ENCODE results near the gene BTBD7. TPM values are rescaled to one million over a fixed set of nuclear protein-coding genes. Genes with fewer than 3 reads are reported as not detected.
A peak's percentile ranks its signal among the peaks of the same experiment; 100 is the strongest.

BTBD7 gene
- polyA plus RNA-seq, 3 donors: 45.9 to 54.7 (median 53.4) TPM

GRCh38 chr14:93332397-93332852 is 411 bp downstream of the BTBD7 start:
- DNase-seq (ENCODE audit: extremely low read depth in 1 of 11, low read depth in 9 of 11, low spot score in 4 of 11): peak in 5 of 11 donors; percentile 28 to 59 (median 48)

GRCh38 chr14:93331728-93332396 is 974 bp downstream of the BTBD7 start:
- no peak for DNase-seq (ENCODE audit: extremely low read depth in 1 of 11, low read depth in 9 of 11, low spot score in 4 of 11)

DNA sequence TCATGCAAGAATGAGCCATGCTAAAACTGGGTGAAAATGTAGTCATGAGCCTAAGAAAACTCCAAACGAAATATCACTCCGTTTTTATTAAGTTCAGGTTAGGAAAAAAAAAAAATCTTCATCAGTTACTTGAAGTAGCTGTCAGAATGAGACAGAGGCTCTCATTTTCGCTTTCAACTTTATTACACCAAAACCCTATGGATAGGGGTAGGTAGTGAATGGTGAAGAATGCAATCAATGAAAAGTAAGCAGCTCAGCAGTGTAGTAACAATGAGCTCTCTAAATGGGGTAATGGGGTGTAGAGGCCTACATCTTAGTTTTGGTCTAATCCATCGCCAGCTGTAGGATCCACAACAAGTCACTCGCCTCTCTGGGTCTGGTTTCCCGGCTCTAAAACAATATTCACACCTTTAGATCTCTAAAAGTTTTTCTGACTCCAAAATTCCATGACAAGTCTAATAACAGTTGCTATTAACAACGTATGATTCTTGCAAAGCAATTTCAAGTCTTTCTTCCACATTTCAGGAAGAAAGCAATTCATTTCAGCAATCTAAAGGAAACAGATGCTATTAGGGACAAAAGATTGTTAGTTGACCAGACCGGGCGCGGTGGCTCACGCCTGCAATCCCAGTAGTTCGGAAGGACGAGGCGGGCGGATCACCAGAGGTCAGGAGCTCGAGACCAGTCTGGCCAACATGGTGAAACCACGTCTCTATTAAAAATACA is 1.7 kb downstream of the BTBD7 start:
- DNase-seq (ENCODE audit: extremely low read depth in 1 of 11, low read depth in 9 of 11, low spot score in 4 of 11): no peak

- DNase-seq (ENCODE audit: extremely low read depth in 1 of 11, low read depth in 9 of 11, low spot score in 4 of 11): no peak
Observed at GRCh38 chr14:93330609-93331000, 2.2 kb downstream of the BTBD7 start.

- DNase-seq (ENCODE audit: extremely low read depth in 1 of 11, low read depth in 9 of 11, low spot score in 4 of 11): no peak
Observed at GRCh38 chr14:93329965-93330608, 2.7 kb downstream of the BTBD7 start.

GRCh38 chr14:93328546-93328945 is 4.3 kb downstream of the BTBD7 start:
- no peak for DNase-seq (ENCODE audit: extremely low read depth in 1 of 11, low read depth in 9 of 11, low spot score in 4 of 11)

- no peak for DNase-seq (ENCODE audit: extremely low read depth in 1 of 11, low read depth in 9 of 11, low spot score in 4 of 11)
Observed at GRCh38 chr14:93326196-93326595, 6.6 kb downstream of the BTBD7 start.

GRCh38 chr14:93323600-93324174 is 9.1 kb downstream of the BTBD7 start:
- no peak for DNase-seq (ENCODE audit: extremely low read depth in 1 of 11, low read depth in 9 of 11, low spot score in 4 of 11)

DNA sequence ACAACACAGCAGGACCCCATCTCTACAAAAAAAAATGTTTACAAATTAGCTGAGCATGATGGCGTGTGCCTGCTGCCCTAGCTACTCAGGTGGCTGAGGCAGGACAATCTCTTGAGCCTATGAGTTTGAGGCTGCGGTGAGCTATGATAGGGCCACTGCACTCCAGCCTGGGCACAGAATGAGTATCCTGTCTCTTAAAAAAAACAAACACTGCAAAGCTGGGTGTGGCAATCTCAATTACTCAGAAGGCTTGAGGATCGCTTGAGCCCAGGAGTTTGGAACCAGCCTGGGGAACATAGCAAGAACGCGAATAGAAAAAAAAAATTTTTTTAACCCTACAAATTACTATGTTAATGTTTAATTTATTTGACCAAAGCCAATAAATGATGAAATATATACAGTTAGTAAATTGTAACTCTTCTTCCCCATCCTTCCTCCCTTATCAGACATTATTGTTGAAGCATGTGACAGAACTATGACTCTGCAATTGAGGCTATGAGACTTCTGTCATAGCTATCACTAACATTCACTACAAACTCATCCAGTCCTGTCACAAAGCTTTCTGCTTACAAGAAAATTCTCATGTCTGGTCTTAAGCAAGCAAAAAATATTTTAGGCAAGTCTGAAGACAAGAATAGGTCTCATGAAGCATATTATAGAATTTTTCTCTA is 9.8 kb downstream of the BTBD7 start:
- no peak for DNase-seq (ENCODE audit: extremely low read depth in 1 of 11, low read depth in 9 of 11, low spot score in 4 of 11)

DNA sequence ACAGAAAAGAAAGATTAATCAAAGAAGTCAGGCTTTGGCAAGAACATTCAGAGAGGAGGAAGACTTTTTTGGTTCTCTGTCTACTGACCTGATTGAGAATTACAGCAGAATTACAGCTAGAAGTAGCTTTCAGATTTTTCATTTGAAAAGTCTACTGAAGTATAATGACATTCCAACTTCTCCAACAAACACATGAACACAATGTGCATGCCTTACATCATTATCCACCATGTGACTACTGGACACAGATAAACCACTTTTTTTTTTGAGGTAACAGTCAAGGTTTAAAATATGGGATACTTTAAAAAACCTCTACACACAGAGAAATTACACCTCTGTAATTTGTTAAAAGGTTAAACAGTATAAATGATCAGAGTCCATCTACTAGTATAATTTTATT is 12.3 kb downstream of the BTBD7 start:
- DNase-seq (ENCODE audit: extremely low read depth in 1 of 11, low read depth in 9 of 11, low spot score in 4 of 11): no peak

GRCh38 chr14:93319958-93320357 is 12.9 kb downstream of the BTBD7 start:
- no peak for DNase-seq (ENCODE audit: extremely low read depth in 1 of 11, low read depth in 9 of 11, low spot score in 4 of 11)

- no peak for DNase-seq (ENCODE audit: extremely low read depth in 1 of 11, low read depth in 9 of 11, low spot score in 4 of 11)
Observed at GRCh38 chr14:93319494-93319893, 13.3 kb downstream of the BTBD7 start.

- DNase-seq (ENCODE audit: extremely low read depth in 1 of 11, low read depth in 9 of 11, low spot score in 4 of 11): peak in 1 of 11 donors; percentile 57
Observed at GRCh38 chr14:93318927-93319326, 13.9 kb downstream of the BTBD7 start.

DNA sequence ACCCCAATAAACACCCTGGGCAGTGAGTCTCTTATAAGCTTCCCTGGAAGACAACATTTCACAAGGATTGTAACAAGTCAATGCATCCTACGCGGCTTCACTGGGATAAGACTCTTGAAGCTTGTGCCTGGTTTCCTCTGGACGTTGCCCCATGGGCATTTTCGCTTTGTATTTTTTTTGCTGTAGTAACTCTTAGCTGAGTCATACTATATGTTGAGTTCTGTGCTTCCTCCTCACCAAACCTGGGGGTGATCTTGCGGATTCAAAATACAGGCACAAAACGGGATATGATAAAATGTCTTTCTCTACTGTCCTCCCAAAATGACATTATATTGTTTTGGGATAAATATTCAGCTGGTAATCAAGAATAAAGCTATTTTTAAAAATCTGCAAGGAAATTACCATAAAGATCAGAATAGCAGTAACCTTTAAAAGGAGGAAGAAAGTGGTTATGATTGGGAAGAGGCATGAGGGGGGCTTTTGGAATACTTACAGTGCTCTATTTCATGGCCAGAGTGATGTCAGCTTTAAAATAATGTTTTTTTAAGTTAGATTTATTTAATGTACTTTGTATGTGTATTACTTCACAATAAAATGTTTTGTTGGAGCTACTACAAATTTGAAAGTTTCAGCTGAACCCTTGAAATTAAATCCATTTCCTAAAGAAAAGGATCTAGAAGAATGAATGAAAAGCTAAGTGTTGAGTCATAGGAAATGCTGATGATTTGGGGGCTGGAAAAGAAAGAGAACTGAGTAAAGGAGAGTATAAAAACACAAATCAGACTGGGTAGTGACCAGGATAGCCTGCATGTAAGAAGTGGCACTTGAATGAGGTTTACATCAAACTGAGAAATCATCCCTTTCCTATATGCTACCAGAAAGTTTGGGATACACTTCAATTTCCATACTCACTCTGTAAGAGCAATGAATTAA is 14.7 kb downstream of the BTBD7 start:
- DNase-seq (ENCODE audit: extremely low read depth in 1 of 11, low read depth in 9 of 11, low spot score in 4 of 11): no peak

DNA sequence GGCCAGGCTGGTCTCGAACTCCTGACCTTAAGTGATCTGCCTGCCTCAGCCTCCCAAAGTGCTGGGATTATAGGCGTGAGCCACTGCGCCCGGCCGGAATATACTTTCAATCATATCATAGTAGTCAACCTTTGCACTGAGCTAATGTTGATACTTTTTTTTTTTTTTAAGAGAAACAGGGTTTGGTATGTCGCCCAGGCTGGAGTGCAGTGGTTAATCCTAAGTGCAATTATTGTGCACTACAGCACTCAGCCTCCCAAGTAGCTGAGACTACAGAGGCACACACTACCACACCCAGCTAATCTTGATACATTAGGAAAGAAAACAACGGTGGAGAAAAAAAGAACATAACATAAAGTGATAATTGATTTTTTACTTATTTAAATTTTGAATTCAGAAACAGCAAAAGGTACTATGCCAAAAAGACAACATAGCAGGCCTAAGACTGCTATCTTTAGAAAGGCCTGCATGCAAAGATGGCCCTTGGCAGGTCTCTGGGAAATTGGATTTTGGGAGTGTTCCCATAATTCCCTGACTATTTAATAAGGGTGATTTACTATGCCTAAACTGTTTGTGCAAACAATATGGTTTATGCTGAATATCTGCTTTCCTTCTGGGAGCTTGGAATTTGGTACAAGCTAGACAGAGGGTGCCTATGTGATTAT is 15.5 kb downstream of the BTBD7 start:
- no peak for DNase-seq (ENCODE audit: extremely low read depth in 1 of 11, low read depth in 9 of 11, low spot score in 4 of 11)

DNA sequence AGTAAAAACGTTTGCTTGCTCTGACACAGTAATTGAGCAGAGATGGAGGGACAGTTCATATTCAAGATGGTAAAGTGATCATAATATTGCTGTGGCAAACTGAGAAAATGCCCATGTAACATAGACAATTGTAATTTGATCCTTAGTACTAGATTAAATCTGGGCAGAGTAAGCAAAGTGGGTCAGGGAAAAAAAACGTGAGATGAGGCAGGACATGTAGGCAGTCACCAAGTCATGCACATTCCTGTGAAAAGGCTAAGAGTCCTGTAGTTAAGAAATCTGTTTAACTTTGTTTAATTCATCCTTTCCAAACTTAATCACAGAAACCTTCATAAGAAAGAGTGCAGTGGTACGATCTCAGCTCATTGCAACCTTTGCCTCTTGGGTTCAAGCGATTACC is 16.1 kb downstream of the BTBD7 start:
- DNase-seq (ENCODE audit: extremely low read depth in 1 of 11, low read depth in 9 of 11, low spot score in 4 of 11): no peak

DNA sequence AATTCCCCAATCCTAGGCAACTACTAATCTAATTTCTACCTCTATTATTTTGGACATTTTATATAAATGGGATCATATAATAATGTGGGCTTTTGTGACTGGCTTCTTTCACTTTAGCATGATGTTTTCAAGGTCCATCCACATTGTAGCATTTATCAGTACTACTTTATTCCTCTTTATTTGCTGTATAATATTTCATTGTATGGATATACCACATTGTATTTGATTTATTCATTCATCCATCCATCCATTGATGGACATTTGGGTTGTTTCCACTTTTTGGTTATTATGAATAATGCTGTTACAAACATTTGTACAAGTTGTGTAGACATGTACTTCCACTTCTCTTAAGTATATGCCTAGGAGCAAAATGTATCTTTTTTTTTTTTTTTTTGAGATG is 17.3 kb downstream of the BTBD7 start:
- no peak for DNase-seq (ENCODE audit: extremely low read depth in 1 of 11, low read depth in 9 of 11, low spot score in 4 of 11)

DNA sequence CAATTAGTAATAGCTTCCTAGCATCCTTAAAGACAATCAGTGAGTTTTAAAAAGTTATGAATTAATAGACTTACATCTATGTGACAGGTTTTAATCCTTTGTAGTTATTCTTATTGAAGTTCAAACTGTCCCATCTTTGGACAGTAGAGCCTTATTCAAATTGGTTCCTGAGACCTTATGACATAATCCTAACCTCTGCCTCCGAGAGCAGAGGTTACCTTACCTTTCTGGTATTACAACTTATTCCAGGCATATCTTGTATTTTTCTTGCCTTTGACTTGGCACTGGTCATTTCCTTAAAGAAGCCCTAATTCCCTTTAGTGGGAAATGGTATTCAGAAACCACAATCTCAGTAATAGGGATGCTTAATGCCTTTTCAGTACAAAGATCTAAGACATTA is 21.8 kb downstream of the BTBD7 start:
- DNase-seq (ENCODE audit: extremely low read depth in 1 of 11, low read depth in 9 of 11, low spot score in 4 of 11): no peak

Data from renal cortex interstitium (tissue), 11 donors.